H1 (cell line): Measurements from ENCODE around the gene LIPI. TPM values are rescaled to one million over a fixed set of nuclear protein-coding genes. Genes with fewer than 3 reads are reported as not detected.

ENCODE experiments used
- MAFK ChIP-seq: IDR thresholded peaks from 2 replicates; pipeline ENCODE4 v1.6.1; 2012; ENCODE audit warnings: low read depth, mild to moderate bottlenecking, improper control_type of control experiment, low read length
- MAX ChIP-seq: IDR thresholded peaks from 2 replicates; pipeline ENCODE4 v1.6.1; 2012; ENCODE audit warnings: inconsistent platforms
- NRF1 ChIP-seq: IDR thresholded peaks from 2 replicates; pipeline ENCODE4 v1.6.1; 2011; ENCODE audit warnings: mild to moderate bottlenecking, low read depth, low read length, improper control_type of control experiment
- PHF8 ChIP-seq: fragments of 200-600 bp; sonication (generic); conservative IDR thresholded peaks from 2 replicates; pipeline ENCODE4 v1.7.1; 2012; ENCODE audit warnings: low read depth, mild to moderate bottlenecking, inconsistent platforms, low read length, moderate library complexity
- POLR2AphosphoS5 ChIP-seq: IDR thresholded peaks from 2 replicates; pipeline ENCODE4 v1.6.1; 2011; ENCODE audit warnings: low read depth, low read length
- RAD21 ChIP-seq, 2 experiments: IDR thresholded peaks in 1 of 2; conservative IDR thresholded peaks in 1 of 2; 2 replicates each; pipeline ENCODE4 v1.6.1; 2011; ENCODE audit warnings: low read depth in 2 of 2, low read length in 2 of 2, improper control_type of control experiment in 1 of 2, inconsistent platforms in 1 of 2, mild to moderate bottlenecking in 1 of 2, moderate library complexity in 1 of 2
- SIX5 ChIP-seq: IDR thresholded peaks from 2 replicates; pipeline ENCODE4 v1.6.1; 2011; ENCODE audit warnings: mild to moderate bottlenecking, low read depth, low read length
- ZNF274 ChIP-seq: IDR thresholded peaks from 2 replicates; pipeline ENCODE4 v1.7.0; 2012; ENCODE audit warnings: low read length, borderline replicate concordance; ENCODE audit errors: extremely low read depth
- polyA plus RNA-seq, 7 experiments: library from polyadenylated mRNA; depleted of rRNA in 3 of 7; stranded (reverse) in 5 of 7; unstranded in 2 of 7; fragments of >200 nt in 5 of 7; fragments of 200-250 nt in 2 of 7; gene quantifications; 1 replicate in 5 of 7; 2 replicates in 1 of 7; 4 replicates in 1 of 7; pipeline versions ENCODE4 v1.2.1 to v1.2.3, GENCODE V29; 2011 to 2013; ENCODE audit warnings: missing spikeins in 2 of 7, mixed read lengths in 2 of 7
- total RNA-seq: library from RNA; stranded (reverse); fragmentation: NEBNext Ultra II Directional; extraction: Animal tissue kit (Norgen Biotek cat#: 25700); gene quantifications from 2 replicates; pipeline ENCODE4 v1.2.1, GENCODE V29; 2021

LIPI gene
- total and polyA plus RNA-seq, 2 of the 8 experiments (the other 6 are each of a cell fraction or from before 2014, with no cell fraction given) = not detected

- TF ChIP-seq MAFK (no peak), NRF1 (no peak), SIX5 (no peak), ZNF274 (no peak), RAD21 (IDR thresholded peaks at IDR 0.05 in 1 of 2, conservative IDR thresholded peaks at IDR 0.05 in 1 of 2; ENCODE audit: low read depth in 2 of 2, low read length in 2 of 2) (no peak), POLR2AphosphoS5 (no peak), PHF8 (no peak), MAX (no peak)
These were observed 138.6 kb downstream of the LIPI start (continued) for GRCh38 chr21:14071902-14072734.
